NCI-H2029 treated with DMSO at 0.1 percent for 48 hours (cell line): ENCODE measurements around the gene MRGPRD.
"Not testable (repeated sequence)": the region's sequence is repeated elsewhere in the genome, so short reads cannot be mapped to it uniquely, and the experiment has no call there.

Source experiments
- DNase-seq: peaks from one replicate; lab custom pipeline; 2025; lab: John Stamatoyannopoulos, UW

The MRGPRD gene

DNA sequence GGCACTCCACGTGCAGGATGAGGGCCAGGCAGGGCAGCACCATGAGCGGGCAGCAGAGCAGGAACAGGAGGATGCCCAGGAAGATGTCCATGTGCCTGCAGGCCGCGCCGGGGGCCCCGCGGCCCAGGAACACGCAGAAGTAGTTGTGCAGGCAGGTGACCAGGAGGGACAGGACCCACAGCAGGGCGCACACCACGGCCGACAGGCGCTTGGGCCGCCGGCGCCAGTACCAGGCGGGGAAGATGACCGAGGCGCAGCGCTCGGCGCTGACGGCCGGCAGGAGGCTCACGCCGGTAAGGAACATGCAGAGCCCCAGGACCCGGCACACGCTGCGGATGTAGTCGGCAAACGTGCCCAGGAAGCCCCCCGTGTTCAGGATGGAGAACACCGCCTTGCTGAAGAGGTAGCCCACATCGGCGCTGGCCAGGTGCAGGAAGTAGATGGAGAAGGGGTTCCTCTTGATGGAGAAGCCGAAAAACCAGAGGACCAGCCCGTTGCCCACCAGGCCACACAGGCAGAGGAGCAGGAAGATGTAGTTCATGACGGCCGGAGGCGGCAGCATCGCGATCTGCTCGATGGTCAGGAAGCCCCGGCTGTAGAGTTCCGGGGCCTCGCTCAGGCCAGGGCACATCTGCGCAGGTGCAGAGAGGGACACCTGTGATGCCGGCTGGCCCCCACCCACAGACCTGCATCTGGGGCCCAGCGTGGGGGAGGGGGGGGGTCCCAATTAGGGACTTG lies 25.0 kb upstream of the MRGPRD start:
- no peak for DNase-seq

GRCh38 chr11:69005183-69005630 lies 24.4 kb upstream of the MRGPRD start:
- no peak for DNase-seq

- DNase-seq: no peak
Observed at GRCh38 chr11:69004411-69005182, 23.8 kb upstream of the MRGPRD start.

- no peak for DNase-seq
Observed at GRCh38 chr11:69003866-69004367, 23.1 kb upstream of the MRGPRD start.

DNA sequence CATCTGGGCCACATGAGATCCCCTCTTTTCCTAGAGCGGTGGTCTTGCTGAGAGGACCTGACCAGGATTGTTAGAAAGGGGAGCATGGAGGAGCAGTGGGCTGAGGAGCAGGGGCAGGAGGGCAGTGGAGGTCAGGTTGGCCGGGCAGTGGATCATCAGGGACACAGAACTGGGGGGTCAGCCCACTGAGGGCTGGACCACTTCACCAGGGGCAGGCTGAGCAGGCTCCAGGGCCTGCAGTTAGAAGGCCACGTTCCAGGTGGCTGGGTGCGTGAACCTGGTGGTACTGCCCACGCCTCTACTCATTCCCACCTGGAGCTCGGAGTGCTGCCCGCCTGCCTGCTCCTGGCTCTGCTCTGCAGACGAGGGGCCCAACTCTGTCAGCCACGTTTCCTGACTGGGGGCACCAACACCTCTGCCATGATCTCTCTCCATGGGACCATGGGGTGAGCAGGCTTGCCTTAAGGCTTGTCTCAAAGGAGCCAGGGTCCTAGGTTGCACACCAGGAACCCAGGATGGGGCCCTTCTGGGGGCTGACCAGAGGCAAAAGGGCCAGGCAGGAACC lies 22.6 kb upstream of the MRGPRD start:
- no peak for DNase-seq

- no peak for DNase-seq
Observed at GRCh38 chr11:69002570-69003231, 21.9 kb upstream of the MRGPRD start.

- no peak for DNase-seq
Observed at GRCh38 chr11:69002110-69002569, 21.4 kb upstream of the MRGPRD start.

DNA sequence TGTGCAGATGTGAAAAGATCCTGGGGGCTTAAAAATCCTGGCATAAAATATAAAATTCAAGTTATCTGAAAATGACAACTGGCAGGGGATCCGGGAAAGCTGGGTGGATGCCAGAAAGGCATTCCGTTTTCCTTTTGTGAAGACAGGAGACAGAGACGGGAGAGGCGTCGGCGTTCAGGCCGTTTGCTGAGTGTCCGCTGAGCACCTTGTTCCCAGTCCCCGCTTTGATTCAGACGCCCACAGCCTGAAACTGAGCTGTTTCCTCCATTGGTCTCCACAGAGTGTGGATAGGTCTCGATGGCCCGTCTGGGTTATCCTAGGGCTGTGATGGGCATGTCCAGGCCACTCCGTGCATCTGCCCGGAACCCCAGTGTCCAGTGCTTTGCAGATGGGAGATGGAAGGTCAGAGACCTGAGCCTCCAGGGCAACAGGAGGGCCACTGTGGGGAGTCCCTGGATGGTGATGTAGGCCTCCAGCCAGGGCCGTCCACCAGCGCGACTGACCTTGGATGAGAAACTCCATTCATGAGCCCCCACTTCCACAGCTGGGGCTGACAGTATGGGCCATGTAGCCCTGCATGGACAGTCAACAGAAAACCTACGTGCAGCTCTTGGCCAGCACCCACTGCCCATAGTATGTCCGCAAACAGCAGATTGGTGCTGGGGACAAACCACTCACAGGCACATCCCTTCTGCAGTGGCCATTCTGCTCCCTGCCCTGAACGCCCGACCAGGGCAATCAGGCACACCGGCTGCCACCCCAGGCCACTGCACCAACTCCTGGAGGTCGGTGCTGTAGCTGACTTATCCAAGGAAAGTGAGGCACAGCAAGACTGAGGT lies 20.7 kb upstream of the MRGPRD start:
- no peak for DNase-seq

DNA sequence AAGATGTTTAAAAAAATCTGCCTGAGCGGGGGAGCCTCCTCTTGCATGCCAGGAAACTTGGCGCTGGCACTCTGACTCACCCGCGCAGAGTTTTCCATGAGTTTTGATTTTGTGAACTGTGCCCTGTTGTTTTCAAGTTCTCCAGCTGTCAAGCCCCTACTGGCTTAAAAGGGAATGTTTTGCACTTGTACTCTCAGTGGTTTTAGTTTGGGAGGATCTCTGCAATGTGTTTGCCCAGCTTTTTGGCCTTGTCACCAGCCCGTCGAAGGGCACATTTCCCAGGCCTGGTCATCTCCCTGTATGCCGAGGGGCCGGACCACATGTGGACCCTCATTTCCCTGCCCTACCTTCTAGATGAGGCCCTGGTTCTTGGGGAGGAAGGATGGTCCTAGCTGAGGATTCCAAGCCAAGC lies 20.1 kb upstream of the MRGPRD start:
- DNase-seq: no peak

GRCh38 chr11:69000391-69000790 lies 19.6 kb upstream of the MRGPRD start:
- DNase-seq: no peak

GRCh38 chr11:68999748-69000355 lies 19.1 kb upstream of the MRGPRD start:
- DNase-seq: not testable (repeated sequence)

- DNase-seq: no peak
Observed at GRCh38 chr11:68999093-68999747, 18.4 kb upstream of the MRGPRD start.

DNA sequence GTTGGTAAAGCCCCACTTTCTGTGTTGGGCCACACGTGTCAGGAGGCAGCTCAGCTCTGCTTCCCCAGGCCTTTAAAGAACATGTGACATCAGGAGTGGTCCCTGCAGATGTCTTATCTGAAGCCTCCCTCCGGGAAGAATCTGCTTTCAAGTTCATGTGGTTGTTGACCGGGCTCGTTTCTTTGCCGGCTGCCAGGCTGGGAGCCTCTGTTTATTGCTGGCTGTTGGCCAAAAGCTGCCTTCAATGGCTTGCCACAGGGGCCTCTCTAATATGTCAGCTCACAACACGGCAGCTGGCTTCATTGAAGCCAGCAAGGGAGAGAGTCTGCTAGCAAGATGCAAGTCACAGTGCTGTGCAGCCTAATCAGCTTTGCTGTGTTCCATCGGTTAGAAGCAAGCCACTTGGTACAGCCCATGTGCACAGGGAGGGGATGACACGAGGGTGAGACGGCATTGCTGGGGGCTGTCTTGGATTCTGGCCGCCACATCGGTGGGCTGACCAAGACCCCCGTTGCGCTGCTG lies 17.7 kb upstream of the MRGPRD start:
- DNase-seq: peak; percentile 36

DNA sequence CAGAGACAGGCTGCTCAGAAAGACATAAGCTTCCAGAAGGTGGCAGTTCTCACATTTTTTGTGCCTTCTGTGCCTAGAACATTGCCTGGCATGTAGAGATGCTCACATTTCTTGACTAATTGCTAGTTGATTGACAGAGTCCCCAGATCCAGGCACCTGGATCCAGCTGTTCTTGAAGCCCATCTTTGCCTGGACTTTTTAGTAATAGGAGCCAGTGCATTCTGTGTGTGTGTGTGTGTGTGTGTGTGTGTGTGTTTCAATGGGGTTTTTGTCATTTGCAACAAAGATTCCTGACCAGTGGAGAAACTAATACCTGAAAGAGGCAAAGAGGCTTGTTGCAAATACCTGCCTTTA lies 17.2 kb upstream of the MRGPRD start:
- no peak for DNase-seq

- DNase-seq: no peak
Observed at GRCh38 chr11:68997124-68997994, 16.6 kb upstream of the MRGPRD start.

DNA sequence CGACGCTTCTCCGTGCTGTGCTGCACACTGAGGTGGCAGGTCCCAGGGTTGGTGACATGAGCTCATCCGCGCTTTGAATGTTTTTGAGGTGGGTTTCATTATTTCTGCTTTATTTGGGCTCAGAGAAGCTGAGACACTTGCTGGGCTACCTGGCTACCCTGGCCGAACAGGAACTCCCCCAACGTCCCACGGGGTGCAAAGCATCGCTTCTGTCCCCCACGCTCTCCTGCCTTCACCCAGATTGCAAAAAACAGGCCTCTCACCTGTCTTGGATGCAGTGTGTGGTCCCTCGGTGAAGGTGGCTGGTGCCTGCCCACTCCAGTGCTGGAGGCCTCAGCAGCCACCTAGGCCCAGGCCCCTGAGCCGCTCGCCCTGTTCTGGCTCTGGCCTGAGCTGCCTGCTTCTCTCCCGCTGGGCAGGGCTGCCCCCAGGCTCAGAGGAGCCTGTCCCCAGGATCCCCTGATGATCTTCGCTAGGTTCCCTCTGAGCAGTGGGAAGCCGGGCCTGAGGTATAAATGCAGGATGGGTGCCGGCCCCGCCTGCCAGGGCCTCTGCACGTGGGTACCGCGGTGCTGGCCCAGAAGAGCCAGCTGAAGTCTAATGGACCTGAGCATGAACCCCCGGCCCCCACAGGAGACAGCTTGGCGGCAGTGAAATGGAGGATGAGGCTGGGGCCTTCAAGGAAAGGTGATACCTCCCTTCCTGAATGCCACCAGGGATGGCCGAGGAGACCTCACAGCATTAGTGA lies 15.8 kb upstream of the MRGPRD start:
- DNase-seq: no peak

GRCh38 chr11:68994894-68995285 lies 14.1 kb upstream of the MRGPRD start:
- no peak for DNase-seq

DNA sequence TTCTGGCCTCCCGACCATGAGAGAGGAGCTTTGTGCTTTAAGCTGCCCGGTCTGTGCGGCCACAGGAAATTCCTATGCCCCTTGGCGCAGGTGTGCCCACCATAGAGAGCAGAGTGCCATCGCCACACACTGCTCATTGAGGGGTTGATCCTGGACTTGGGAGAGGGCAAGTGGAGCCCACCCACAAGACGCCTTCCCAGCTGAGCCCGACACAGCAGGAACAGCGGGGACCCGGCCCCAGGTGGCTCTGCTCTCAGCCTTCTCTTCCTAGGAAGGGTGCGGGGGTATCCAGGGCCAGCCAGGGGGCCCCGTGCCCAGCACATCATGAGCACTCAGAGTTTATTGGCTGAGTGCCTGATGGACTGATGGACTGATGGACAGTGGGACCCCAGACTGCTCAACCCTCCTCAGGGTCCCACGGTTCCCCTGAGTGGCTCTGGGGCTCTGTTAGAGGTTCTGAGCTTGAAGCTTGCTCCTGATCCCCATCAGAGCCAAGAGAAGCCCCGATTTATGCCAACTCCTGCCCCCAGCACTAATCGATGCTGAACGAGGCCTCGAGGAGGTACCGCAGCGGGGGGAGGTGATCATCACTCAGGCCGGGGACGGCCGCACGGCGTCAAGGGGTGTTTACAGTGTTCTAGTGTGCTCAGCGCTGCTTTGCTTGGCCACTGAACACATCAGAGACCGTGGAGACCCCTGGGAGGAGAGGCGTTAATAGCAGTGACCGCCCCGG lies 13.5 kb upstream of the MRGPRD start:
- no peak for DNase-seq
